Nephron progenitor cell (in vitro differentiated cells): ENCODE data around the gene PATL2.

Source experiments
- DNase-seq: peaks from one replicate; pipeline ENCODE4 v3.0.0; 2021
- H3K27ac Mint-ChIP-seq: 2 replicates; pipeline ENCODE4 v1.8.0; 2021; ENCODE audit warnings: mild to moderate bottlenecking, moderate library complexity, mixed read lengths
- H3K27me3 Mint-ChIP-seq: 2 replicates; pipeline ENCODE4 v1.8.0; 2021; ENCODE audit warnings: mild to moderate bottlenecking, low read depth, mixed read lengths; ENCODE audit not compliant: poor library complexity
- H3K36me3 Mint-ChIP-seq: 2 replicates; pipeline ENCODE4 v1.8.0; 2021; ENCODE audit warnings: low read depth, mixed read lengths
- H3K4me1 Mint-ChIP-seq: 2 replicates; pipeline ENCODE4 v1.8.0; 2021; ENCODE audit warnings: mixed read lengths
- H3K4me3 Mint-ChIP-seq: 2 replicates; pipeline ENCODE4 v1.8.0; 2021; ENCODE audit warnings: mild to moderate bottlenecking, moderate library complexity, mixed read lengths
- H3K9me3 Mint-ChIP-seq: 2 replicates; pipeline ENCODE4 v1.8.0; 2021; ENCODE audit warnings: mild to moderate bottlenecking, moderate library complexity, mixed read lengths
- TF ChIP-seq, protein P1 (sequence below): fragments of 200-600 bp; sonication (generic); IDR thresholded peaks from 2 replicates; pipeline ENCODE4 v1.5.0; 2021; ENCODE audit warnings: antibody characterized with exemption

PATL2 gene

GRCh38 chr15:44659056-44659455, 52.1 kb downstream of the PATL2 start:
- no peak for DNase-seq
- Mint-ChIP-seq H3K9me3 (no peaks in the 10 kb centered on the region), H3K4me1 (peaks cover 15% of the 10 kb centered on the region), H3K36me3 (peaks cover 52% of the 10 kb centered on the region), H3K27ac (no peak overlapping the region), H3K27me3 (no peaks in the 10 kb centered on the region), H3K4me3 (no peak overlapping the region)
- TF ChIP-seq, protein P1, sequence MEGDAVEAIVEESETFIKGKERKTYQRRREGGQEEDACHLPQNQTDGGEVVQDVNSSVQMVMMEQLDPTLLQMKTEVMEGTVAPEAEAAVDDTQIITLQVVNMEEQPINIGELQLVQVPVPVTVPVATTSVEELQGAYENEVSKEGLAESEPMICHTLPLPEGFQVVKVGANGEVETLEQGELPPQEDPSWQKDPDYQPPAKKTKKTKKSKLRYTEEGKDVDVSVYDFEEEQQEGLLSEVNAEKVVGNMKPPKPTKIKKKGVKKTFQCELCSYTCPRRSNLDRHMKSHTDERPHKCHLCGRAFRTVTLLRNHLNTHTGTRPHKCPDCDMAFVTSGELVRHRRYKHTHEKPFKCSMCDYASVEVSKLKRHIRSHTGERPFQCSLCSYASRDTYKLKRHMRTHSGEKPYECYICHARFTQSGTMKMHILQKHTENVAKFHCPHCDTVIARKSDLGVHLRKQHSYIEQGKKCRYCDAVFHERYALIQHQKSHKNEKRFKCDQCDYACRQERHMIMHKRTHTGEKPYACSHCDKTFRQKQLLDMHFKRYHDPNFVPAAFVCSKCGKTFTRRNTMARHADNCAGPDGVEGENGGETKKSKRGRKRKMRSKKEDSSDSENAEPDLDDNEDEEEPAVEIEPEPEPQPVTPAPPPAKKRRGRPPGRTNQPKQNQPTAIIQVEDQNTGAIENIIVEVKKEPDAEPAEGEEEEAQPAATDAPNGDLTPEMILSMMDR: no peak

- TF ChIP-seq, protein P1: no peak
- H3K4me1 Mint-ChIP-seq: peaks cover 11% of the 10 kb centered on the region
- no peak overlapping the region for H3K27ac Mint-ChIP-seq
- no peak for DNase-seq
- H3K36me3 Mint-ChIP-seq: peaks cover 62% of the 10 kb centered on the region
- no peaks in the 10 kb centered on the region for H3K27me3 Mint-ChIP-seq
- no peaks in the 10 kb centered on the region for H3K9me3 Mint-ChIP-seq
- H3K4me3 Mint-ChIP-seq: no peak overlapping the region
Measured at GRCh38 chr15:44657378-44657777, 53.7 kb downstream of the PATL2 start.

DNA sequence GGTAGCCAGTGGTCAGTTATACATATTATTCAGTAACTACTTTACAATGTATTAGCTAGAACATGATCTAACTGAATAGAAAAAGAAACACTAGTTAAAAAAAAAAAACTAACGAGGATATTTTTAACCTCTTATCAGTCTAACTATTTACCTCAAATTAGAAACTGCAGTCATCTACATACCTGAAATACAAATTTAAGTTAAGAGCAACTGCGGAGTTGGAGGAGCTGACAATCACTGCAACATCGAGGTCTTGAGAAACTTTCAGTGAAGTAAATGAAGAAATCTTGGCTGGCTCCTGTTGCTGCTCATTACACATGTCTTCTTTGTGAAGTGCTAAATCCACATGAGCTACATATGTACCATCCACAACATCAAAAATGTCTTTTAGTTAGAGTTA, 54.2 kb downstream of the PATL2 start:
- Mint-ChIP-seq H3K9me3 (no peaks in the 10 kb centered on the region), H3K27ac (no peak overlapping the region), H3K36me3 (peaks cover 67% of the 10 kb centered on the region), H3K4me3 (no peak overlapping the region), H3K27me3 (no peaks in the 10 kb centered on the region), H3K4me1 (peaks cover 9% of the 10 kb centered on the region)
- DNase-seq: no peak
- TF ChIP-seq, protein P1: no peak

- H3K4me3 Mint-ChIP-seq: no peak overlapping the region
- TF ChIP-seq, protein P1: no peak
- DNase-seq: no peak
- peaks cover 73% of the 10 kb centered on the region for H3K36me3 Mint-ChIP-seq
- H3K4me1 Mint-ChIP-seq: peaks cover 4% of the 10 kb centered on the region
- H3K9me3 Mint-ChIP-seq: no peaks in the 10 kb centered on the region
- H3K27ac Mint-ChIP-seq: peak overlapping the region; percentile 4
- H3K27me3 Mint-ChIP-seq: no peaks in the 10 kb centered on the region
Measured at GRCh38 chr15:44656298-44656697, 54.8 kb downstream of the PATL2 start.

DNA sequence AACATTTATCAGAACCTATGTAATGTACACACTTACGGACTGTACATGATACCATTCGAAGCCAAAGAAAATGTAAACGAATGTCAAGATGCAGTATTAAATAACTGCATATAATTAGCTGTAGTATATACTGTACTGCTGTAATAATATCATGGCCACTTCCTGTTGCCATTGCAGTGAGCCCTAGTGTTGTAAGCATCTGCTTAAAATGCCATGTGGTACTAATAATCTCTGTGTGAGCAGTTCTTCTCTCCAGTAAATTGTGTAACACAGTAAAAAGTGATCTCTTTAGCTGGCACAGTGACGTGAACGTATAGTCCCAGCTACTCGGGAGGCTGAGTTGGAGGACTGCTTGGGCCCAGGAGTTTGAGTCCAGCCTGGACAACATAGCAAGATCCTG, 56.3 kb downstream of the PATL2 start:
- TF ChIP-seq, protein P1: no peak
- peaks cover 80% of the 10 kb centered on the region for H3K36me3 Mint-ChIP-seq
- H3K27me3 Mint-ChIP-seq: no peaks in the 10 kb centered on the region
- no peaks in the 10 kb centered on the region for H3K9me3 Mint-ChIP-seq
- no peak for DNase-seq
- no peaks in the 10 kb centered on the region for H3K4me1 Mint-ChIP-seq
- no peak overlapping the region for H3K4me3 Mint-ChIP-seq
- no peak overlapping the region for H3K27ac Mint-ChIP-seq

DNA sequence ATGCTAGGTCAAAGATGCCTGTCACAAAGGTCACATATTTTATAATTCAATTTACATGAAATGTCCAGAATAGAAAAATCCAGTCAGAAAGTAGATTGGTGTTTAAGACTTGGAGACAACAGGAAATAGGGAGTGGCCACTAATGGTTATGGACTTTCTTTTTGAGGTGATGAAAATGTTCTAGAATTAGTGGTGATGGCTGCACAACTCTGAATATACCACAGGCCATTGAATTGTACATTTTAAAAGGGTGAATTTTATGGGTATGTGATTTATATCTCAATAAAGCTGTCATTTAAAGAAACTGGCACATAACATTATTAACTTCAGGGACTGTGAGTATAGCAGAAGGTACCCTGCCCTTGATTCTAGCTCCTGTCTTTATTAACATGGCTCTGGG, 63.5 kb downstream of the PATL2 start:
- no peak overlapping the region for H3K4me3 Mint-ChIP-seq
- no peak for DNase-seq
- H3K9me3 Mint-ChIP-seq: peaks cover 30% of the 10 kb centered on the region
- peaks cover 87% of the 10 kb centered on the region for H3K36me3 Mint-ChIP-seq
- no peak overlapping the region for H3K27ac Mint-ChIP-seq
- no peaks in the 10 kb centered on the region for H3K4me1 Mint-ChIP-seq
- peaks cover 3% of the 10 kb centered on the region for H3K27me3 Mint-ChIP-seq
- TF ChIP-seq, protein P1: no peak
